HepG2 (cell line): ENCODE data around the gene SCAPER. TPM values are rescaled to one million over a fixed set of nuclear protein-coding genes. Genes with fewer than 3 reads are reported as not detected.

Experiments used
- ATAC-seq: fragments of 200-7000 bp; cut with Tn5 transposase; 3 replicates; pipeline ENCODE4 v1.9.1; 2020; ENCODE audit warnings: mild to moderate bottlenecking, moderate library complexity
- BruUV-seq: library from RNA; stranded (reverse); fragments of 400-500 nt; replicated peaks from 2 replicates; lab custom pipeline; 2021; lab: Mats Ljungman, UMichigan
- CTCF ChIA-PET: fragments of 300-600 bp; formaldehyde crosslinking; extraction: SDS; loops from one replicate; lab custom pipeline; 2021; ENCODE audit warnings: low total read pairs, inconsistent platforms, low intra/inter-chr PET ratio; lab: Yijun Ruan, JAX
- POLR2A ChIA-PET: fragments of 350-600 bp; sonication (Branson Sonifier 250); formaldehyde crosslinking; loops from one replicate; lab custom pipeline; 2020; ENCODE audit warnings: antibody characterized with exemption, inconsistent platforms; lab: Yijun Ruan, JAX
- DNase-seq: peaks from one replicate; pipeline ENCODE4 v3.0.0-alpha.2; 2015; ENCODE audit warnings: low spot score
- FAIRE-seq: peaks from 3 replicates; lab custom pipeline; 2011; peaks lifted over from hg19 to GRCh38; lab: Jason Lieb, UNC
- H2AFZ ChIP-seq: one replicate; pipeline ENCODE4 v1.6.1; 2011; ENCODE audit warnings: low read length, inconsistent platforms
- H3K27ac ChIP-seq: fragments of 300-600 bp; 3 replicates; pipeline ENCODE4 v1.8.0; 2011; ENCODE audit warnings: mixed run types, mild to moderate bottlenecking, mixed read lengths, low read length, inconsistent platforms; ENCODE audit not compliant: insufficient read depth; ENCODE audit errors: extremely low read length
- H3K27me3 ChIP-seq, 2 experiments: fragments of 200-600 bp in 1 of 2; 2 replicates in 1 of 2; 3 replicates in 1 of 2; pipeline versions ENCODE4 v1.6.0 to v1.8.0; 2011; ENCODE audit warnings: low read length in 2 of 2, mild to moderate bottlenecking in 2 of 2, moderate library complexity in 2 of 2, inconsistent platforms in 1 of 2; ENCODE audit not compliant: insufficient read depth in 2 of 2, control insufficient read depth in 1 of 2
- H3K36me3 ChIP-seq, 2 experiments: fragments of 200-600 bp in 1 of 2; replicated peaks in 1 of 2; 2 replicates in 1 of 2; 3 replicates in 1 of 2; pipeline versions ENCODE4 v1.5.1 to v1.8.0; 2011; ENCODE audit warnings: low read length in 2 of 2, inconsistent platforms in 1 of 2; ENCODE audit not compliant: insufficient read depth in 2 of 2, control insufficient read depth in 1 of 2
- H3K4me1 ChIP-seq: 2 replicates; pipeline ENCODE4 v1.5.1; 2012; ENCODE audit warnings: low read length, inconsistent platforms; ENCODE audit not compliant: insufficient read depth
- H3K4me2 ChIP-seq: 2 replicates; pipeline ENCODE4 v1.6.0; 2011; ENCODE audit warnings: low read depth, low read length, inconsistent platforms
- H3K4me3 ChIP-seq, 3 experiments: fragments of 200-600 bp in 1 of 3; sonication (generic), shearing (Covaris generic) in 1 of 3; replicated peaks in 1 of 3; 2 replicates each; pipeline ENCODE4 v1.5.1; 2011 to 2016; ENCODE audit warnings: low read length in 3 of 3, inconsistent platforms in 2 of 3, low read depth in 2 of 3, mild to moderate bottlenecking in 2 of 3, control low read depth in 1 of 3, mixed read lengths in 1 of 3; ENCODE audit not compliant: insufficient read depth in 1 of 3
- H3K79me2 ChIP-seq: one replicate; pipeline ENCODE4 v1.6.1; 2011; ENCODE audit warnings: low read length, inconsistent platforms; ENCODE audit not compliant: insufficient read depth
- H3K9ac ChIP-seq: 2 replicates; pipeline ENCODE4 v1.6.0; 2011; ENCODE audit warnings: mild to moderate bottlenecking, low read depth, low read length, inconsistent platforms; ENCODE audit not compliant: insufficient read depth
- H3K9me3 ChIP-seq: 2 replicates; pipeline ENCODE4 v1.5.1; 2012; ENCODE audit warnings: mild to moderate bottlenecking, low read length
- H4K20me1 ChIP-seq: 2 replicates; pipeline ENCODE4 v1.6.0; 2011; ENCODE audit warnings: inconsistent platforms, mild to moderate bottlenecking, low read length, moderate library complexity; ENCODE audit not compliant: insufficient read depth
- CERS6 ChIP-seq: sonication (generic); formaldehyde crosslinking; IDR thresholded peaks from 2 replicates; pipeline ENCODE4 v1.5.0; 2020; ENCODE audit warnings: missing genetic modification reagents
- DDIT3 ChIP-seq: sonication (generic); formaldehyde crosslinking; IDR thresholded peaks from 2 replicates; pipeline ENCODE4 v1.4.0; 2020; ENCODE audit warnings: mild to moderate bottlenecking, missing genetic modification reagents
- FOXA3 ChIP-seq: IDR thresholded peaks from 2 replicates; pipeline ENCODE4 v1.6.1; 2016; ENCODE audit warnings: missing genetic modification reagents, missing compliant biosample characterization
- GATAD1 ChIP-seq: IDR thresholded peaks from 2 replicates; pipeline ENCODE4 v1.6.1; 2016; ENCODE audit warnings: missing genetic modification reagents, missing compliant biosample characterization
- KAT8 ChIP-seq: IDR thresholded peaks from 2 replicates; pipeline ENCODE4 v1.6.1; 2016; ENCODE audit warnings: missing genetic modification reagents, missing compliant biosample characterization
- KLF12 ChIP-seq: sonication (generic); formaldehyde crosslinking; IDR thresholded peaks from 2 replicates; pipeline ENCODE4 v1.4.0; 2020; ENCODE audit warnings: missing genetic modification reagents, borderline replicate concordance
- MYNN ChIP-seq: sonication (generic); formaldehyde crosslinking; IDR thresholded peaks from 2 replicates; pipeline ENCODE4 v1.4.0; 2020; ENCODE audit warnings: mild to moderate bottlenecking, low read depth, missing genetic modification reagents
- POLR2G ChIP-seq: fragments of 200-400 bp; formaldehyde crosslinking; IDR thresholded peaks from 2 replicates; pipeline ENCODE4 v1.6.1; 2018; ENCODE audit warnings: mild to moderate bottlenecking, low read depth, low read length, moderate library complexity
- RFX5 ChIP-seq: IDR thresholded peaks from 2 replicates; pipeline ENCODE4 v1.6.1; 2011; ENCODE audit warnings: low read depth, low read length, improper control_type of control experiment
- ZC3H4 ChIP-seq: sonication (generic); formaldehyde crosslinking; IDR thresholded peaks from 2 replicates; pipeline ENCODE4 v1.4.0; 2020; ENCODE audit warnings: missing genetic modification reagents, borderline replicate concordance
- ZKSCAN5 ChIP-seq: sonication (generic); formaldehyde crosslinking; IDR thresholded peaks from 2 replicates; pipeline ENCODE4 v1.5.1; 2020; ENCODE audit warnings: mild to moderate bottlenecking, missing genetic modification reagents
- ZNF124 ChIP-seq: sonication (generic); formaldehyde crosslinking; IDR thresholded peaks from 2 replicates; pipeline ENCODE4 v1.4.0; 2020; ENCODE audit warnings: missing genetic modification reagents
- ZNF260 ChIP-seq: sonication (generic); formaldehyde crosslinking; IDR thresholded peaks from 2 replicates; pipeline ENCODE4 v1.4.0; 2020; ENCODE audit warnings: missing genetic modification reagents, low read depth, mild to moderate bottlenecking, borderline replicate concordance
- ZNF350 ChIP-seq: sonication (generic); formaldehyde crosslinking; IDR thresholded peaks from 2 replicates; pipeline ENCODE4 v1.4.0; 2020; ENCODE audit warnings: mild to moderate bottlenecking, low read depth, missing genetic modification reagents, borderline replicate concordance
- ZNF747 ChIP-seq: sonication (generic); formaldehyde crosslinking; IDR thresholded peaks from 2 replicates; pipeline ENCODE4 v1.8.1; 2023; ENCODE audit warnings: missing genetic modification reagents, mild to moderate bottlenecking, borderline replicate concordance
- ZNF777 ChIP-seq: sonication (generic); formaldehyde crosslinking; IDR thresholded peaks from 2 replicates; pipeline ENCODE4 v1.4.0; 2020; ENCODE audit warnings: missing genetic modification reagents
- WGBS: methylation state at CpG from one replicate; pipeline ENCODE4 v1.1.6; 2017; ENCODE audit warnings: low lambda C conversion rate; 5-methylcytosine and 5-hydroxymethylcytosine counted together
- in situ Hi-C: cut with HindIII; loops from 2 replicates; pipeline ENCODE4 v1.10.0; 2017; ENCODE audit warnings: low pct_unique_long_range_greater_than_20kb; ENCODE audit not compliant: extremely low pct_ligation_motif_present
- intact Hi-C: fragments of 100-400 bp; cut with micrococcal nuclease; formaldehyde crosslinking; loops from one replicate; pipeline ENCODE4 v1.10.0; 2022; ENCODE audit not compliant: unreplicated experiment
- polyA plus RNA-seq, 8 experiments: library from polyadenylated mRNA; depleted of rRNA in 3 of 8; stranded (reverse) in 7 of 8; unstranded in 1 of 8; fragments of >200 nt; fragmentation: Illumina TruSeq in 4 of 8; extraction: Trizol in 4 of 8; gene quantifications; 2 replicates each; pipeline versions ENCODE4 v1.2.1 to v1.2.3, GENCODE V29; 2011 to 2016; ENCODE audit warnings: low read depth in 4 of 8, missing spikeins in 1 of 8, mixed read lengths in 1 of 8; ENCODE audit not compliant: insufficient read depth in 1 of 8
- total RNA-seq, 5 experiments: library from RNA; depleted of rRNA; stranded (reverse); fragments of >200 nt; fragmentation: Illumina TruSeq; extraction: Trizol; gene quantifications; 2 replicates each; pipeline ENCODE4 v1.2.3, GENCODE V29; 2016; ENCODE audit warnings: low read depth in 1 of 5
- TF ChIP-seq, protein P1 (sequence below): sonication (generic); formaldehyde crosslinking; IDR thresholded peaks from 2 replicates; pipeline ENCODE4 v1.4.0; 2020; ENCODE audit warnings: missing genetic modification reagents, borderline replicate concordance
- TF ChIP-seq, protein P2 (sequence below): sonication (generic); formaldehyde crosslinking; IDR thresholded peaks from 2 replicates; pipeline ENCODE4 v1.4.0; 2020; ENCODE audit warnings: missing genetic modification reagents, borderline replicate concordance

The SCAPER gene
- total and polyA plus RNA-seq, 2 of the 13 experiments (the other 11 are each of a cell fraction or from before 2014, with no cell fraction given), result 4.3 to 10.5 TPM

DNA sequence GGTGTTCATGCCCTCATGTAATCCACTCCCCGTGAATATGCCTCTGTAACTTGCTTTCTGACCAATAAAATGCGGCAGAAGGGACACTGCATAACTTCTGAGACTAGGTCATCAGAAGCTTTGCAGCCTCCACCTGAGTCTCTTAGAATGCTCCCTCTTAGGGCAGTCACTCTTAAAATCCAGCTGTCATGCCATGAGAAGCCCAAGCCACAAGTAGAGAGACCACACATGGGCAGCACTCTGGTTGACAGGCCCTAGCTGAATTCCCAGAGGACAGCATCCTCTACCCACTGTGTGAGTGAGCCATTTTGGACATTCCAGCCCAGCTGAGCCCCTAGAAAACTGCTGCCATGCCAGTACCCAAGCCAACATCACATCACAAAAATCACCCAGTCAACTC is 41.4 kb downstream of the SCAPER start:
- H3K36me3 ChIP-seq, result no peaks in the 10 kb centered on the region; a peak in 1 of 5 replicates
- ChIA-PET POLR2A (no interaction called here), CTCF (no interaction called here)
- no peaks in the 10 kb centered on the region for H3K4me1 ChIP-seq
- no peak overlapping the region for H3K27ac ChIP-seq
- H3K9me3 ChIP-seq, result no peaks in the 10 kb centered on the region
- no peak overlapping the region for H3K4me2 ChIP-seq
- intact Hi-C loops, result loop anchor here (10.0 kb wide), 1 partner anchor 239 kb away; no protein-coding TSS in a partner anchor
- no peak for DNase-seq
- H3K79me2 ChIP-seq, result no peaks in the 10 kb centered on the region
- ATAC-seq, result no peak
- H2AFZ ChIP-seq, result no peak overlapping the region
- H4K20me1 ChIP-seq, result 0 out of 2 replicates have a peak, but pooled peaks cover 3% of the 10 kb centered on the region
- no peak overlapping the region for H3K4me3 ChIP-seq
- in situ Hi-C loops, result loop anchor here (10.0 kb wide), 1 partner anchor 669 kb away; no protein-coding TSS in a partner anchor
- H3K27me3 ChIP-seq, result no peaks in the 10 kb centered on the region
- no peak overlapping the region for H3K9ac ChIP-seq
- BruUV-seq, result no TSS peak
- no peak for FAIRE-seq
- WGBS, result 100% methylated on average over 2 of the region's 2 CpGs
- TF ChIP-seq KAT8 (CRISPR knock-in tag), result no peak
- TF ChIP-seq CERS6 (CRISPR knock-in tag), result no peak
- TF ChIP-seq ZNF777 (CRISPR knock-in tag), result no peak
- TF ChIP-seq MYNN (CRISPR knock-in tag), result no peak
- no peak for TF ChIP-seq ZNF350 (CRISPR knock-in tag)
- TF ChIP-seq DDIT3, result no peak
- no peak for TF ChIP-seq ZC3H4
- no peak for TF ChIP-seq RFX5
- no peak for TF ChIP-seq FOXA3
- TF ChIP-seq, protein P1, sequence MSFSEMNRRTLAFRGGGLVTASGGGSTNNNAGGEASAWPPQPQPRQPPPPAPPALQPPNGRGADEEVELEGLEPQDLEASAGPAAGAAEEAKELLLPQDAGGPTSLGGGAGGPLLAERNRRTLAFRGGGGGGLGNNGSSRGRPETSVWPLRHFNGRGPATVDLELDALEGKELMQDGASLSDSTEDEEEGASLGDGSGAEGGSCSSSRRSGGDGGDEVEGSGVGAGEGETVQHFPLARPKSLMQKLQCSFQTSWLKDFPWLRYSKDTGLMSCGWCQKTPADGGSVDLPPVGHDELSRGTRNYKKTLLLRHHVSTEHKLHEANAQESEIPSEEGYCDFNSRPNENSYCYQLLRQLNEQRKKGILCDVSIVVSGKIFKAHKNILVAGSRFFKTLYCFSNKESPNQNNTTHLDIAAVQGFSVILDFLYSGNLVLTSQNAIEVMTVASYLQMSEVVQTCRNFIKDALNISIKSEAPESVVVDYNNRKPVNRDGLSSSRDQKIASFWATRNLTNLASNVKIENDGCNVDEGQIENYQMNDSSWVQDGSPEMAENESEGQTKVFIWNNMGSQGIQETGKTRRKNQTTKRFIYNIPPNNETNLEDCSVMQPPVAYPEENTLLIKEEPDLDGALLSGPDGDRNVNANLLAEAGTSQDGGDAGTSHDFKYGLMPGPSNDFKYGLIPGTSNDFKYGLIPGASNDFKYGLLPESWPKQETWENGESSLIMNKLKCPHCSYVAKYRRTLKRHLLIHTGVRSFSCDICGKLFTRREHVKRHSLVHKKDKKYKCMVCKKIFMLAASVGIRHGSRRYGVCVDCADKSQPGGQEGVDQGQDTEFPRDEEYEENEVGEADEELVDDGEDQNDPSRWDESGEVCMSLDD, result no peak
- no peak for TF ChIP-seq ZNF747 (CRISPR knock-in tag)
- TF ChIP-seq KLF12 (CRISPR knock-in tag), result no peak
- TF ChIP-seq POLR2G, result no peak
- TF ChIP-seq GATAD1 (CRISPR knock-in tag), result no peak
- TF ChIP-seq ZNF124 (CRISPR knock-in tag), result no peak
- TF ChIP-seq, protein P2, sequence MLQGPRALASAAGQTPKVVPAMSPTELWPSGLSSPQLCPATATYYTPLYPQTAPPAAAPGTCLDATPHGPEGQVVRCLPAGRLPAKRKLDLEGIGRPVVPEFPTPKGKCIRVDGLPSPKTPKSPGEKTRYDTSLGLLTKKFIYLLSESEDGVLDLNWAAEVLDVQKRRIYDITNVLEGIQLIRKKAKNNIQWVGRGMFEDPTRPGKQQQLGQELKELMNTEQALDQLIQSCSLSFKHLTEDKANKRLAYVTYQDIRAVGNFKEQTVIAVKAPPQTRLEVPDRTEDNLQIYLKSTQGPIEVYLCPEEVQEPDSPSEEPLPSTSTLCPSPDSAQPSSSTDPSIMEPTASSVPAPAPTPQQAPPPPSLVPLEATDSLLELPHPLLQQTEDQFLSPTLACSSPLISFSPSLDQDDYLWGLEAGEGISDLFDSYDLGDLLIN (CRISPR knock-in tag), result no peak
- TF ChIP-seq ZKSCAN5 (CRISPR knock-in tag), result no peak
- no peak for TF ChIP-seq ZNF260 (CRISPR knock-in tag)
